A673 (cell line): ENCODE results near the gene DNAI7.

Experiments
- EZH2 ChIP-seq: fragments of 200-600 bp; sonication (generic); IDR thresholded peaks from 2 replicates; pipeline ENCODE4 v1.6.1; 2017; ENCODE audit warnings: borderline replicate concordance, low read depth, mild to moderate bottlenecking, mixed read lengths, antibody characterized with exemption, low read length; ENCODE audit not compliant: poor library complexity, severe bottlenecking
- TF ChIP-seq, protein P1 (sequence below): fragments of 300-800, 200-600 bp; sonication (generic); conservative IDR thresholded peaks from 2 replicates; pipeline ENCODE4 v1.5.1; 2017; ENCODE audit warnings: low read depth, mild to moderate bottlenecking, antibody characterized with exemption, low read length, moderate library complexity, mixed read lengths

- TF ChIP-seq, protein P1, sequence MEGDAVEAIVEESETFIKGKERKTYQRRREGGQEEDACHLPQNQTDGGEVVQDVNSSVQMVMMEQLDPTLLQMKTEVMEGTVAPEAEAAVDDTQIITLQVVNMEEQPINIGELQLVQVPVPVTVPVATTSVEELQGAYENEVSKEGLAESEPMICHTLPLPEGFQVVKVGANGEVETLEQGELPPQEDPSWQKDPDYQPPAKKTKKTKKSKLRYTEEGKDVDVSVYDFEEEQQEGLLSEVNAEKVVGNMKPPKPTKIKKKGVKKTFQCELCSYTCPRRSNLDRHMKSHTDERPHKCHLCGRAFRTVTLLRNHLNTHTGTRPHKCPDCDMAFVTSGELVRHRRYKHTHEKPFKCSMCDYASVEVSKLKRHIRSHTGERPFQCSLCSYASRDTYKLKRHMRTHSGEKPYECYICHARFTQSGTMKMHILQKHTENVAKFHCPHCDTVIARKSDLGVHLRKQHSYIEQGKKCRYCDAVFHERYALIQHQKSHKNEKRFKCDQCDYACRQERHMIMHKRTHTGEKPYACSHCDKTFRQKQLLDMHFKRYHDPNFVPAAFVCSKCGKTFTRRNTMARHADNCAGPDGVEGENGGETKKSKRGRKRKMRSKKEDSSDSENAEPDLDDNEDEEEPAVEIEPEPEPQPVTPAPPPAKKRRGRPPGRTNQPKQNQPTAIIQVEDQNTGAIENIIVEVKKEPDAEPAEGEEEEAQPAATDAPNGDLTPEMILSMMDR = no peak
- TF ChIP-seq EZH2 = no peak
Observed at GRCh38 chr12:25102402-25102801, 92.6 kb downstream of the DNAI7 start.
